GM11168 (cell line): ENCODE results near the gene TRIM25.

Experiments
- in situ Hi-C: fragments of 300-500 bp; cut with MboI; formaldehyde crosslinking; loops from one replicate; pipeline ENCODE4 v1.12.0; 2022; ENCODE audit warnings: low sequenced_read_pairs; ENCODE audit not compliant: unreplicated experiment

The TRIM25 gene

GRCh38 chr17:56929362-56929969 is 15.6 kb upstream of the TRIM25 start:
- in situ Hi-C loops, result no loop called here

- in situ Hi-C loops, result no loop called here
Measured at GRCh38 chr17:56928586-56928985, 14.7 kb upstream of the TRIM25 start.

DNA sequence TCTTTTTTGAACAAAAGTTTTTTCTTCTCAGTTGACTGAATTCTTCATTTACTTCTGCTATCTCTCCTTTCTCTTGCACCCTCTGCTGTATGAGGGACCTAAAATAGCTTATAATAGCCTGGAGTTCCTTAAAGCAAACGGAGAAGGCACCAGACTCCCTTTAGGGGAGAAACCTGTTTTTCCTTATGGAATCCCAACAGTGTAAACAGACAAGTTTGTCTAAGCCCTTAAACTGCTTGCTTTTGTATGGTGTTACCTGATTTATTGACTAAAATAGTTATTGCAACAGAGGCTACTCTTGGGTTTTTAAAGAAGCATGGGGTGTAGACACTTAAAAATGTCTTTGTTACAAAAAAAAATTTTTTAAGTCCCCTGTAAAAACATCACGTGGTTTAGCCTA is 12.9 kb upstream of the TRIM25 start:
- in situ Hi-C loops, result no loop called here

GRCh38 chr17:56926270-56926669 is 12.4 kb upstream of the TRIM25 start:
- in situ Hi-C loops, result no loop called here

GRCh38 chr17:56925088-56925487 is 11.2 kb upstream of the TRIM25 start:
- in situ Hi-C loops, result no loop called here

DNA sequence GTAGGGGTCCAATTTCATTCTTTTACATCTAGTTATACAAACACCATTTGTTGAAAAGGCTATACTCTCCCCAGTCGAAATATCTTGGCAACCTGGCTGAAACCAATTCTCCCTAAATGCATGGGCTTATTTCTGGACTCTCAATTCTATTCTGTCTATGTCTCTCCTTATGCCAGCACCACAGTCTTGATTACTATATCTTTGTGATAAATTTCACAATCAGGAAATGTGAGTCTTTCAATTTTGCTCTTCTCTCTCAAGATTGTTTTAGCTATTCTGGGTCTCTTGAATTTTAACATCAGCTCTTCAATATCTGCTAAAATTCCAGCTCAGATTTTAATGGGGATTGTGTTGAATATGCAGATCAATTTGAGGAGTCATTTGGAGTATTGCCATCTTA is 5.9 kb upstream of the TRIM25 start:
- in situ Hi-C loops, result no loop called here

GRCh38 chr17:56918916-56919315 is 5.1 kb upstream of the TRIM25 start:
- in situ Hi-C loops, result no loop called here

DNA sequence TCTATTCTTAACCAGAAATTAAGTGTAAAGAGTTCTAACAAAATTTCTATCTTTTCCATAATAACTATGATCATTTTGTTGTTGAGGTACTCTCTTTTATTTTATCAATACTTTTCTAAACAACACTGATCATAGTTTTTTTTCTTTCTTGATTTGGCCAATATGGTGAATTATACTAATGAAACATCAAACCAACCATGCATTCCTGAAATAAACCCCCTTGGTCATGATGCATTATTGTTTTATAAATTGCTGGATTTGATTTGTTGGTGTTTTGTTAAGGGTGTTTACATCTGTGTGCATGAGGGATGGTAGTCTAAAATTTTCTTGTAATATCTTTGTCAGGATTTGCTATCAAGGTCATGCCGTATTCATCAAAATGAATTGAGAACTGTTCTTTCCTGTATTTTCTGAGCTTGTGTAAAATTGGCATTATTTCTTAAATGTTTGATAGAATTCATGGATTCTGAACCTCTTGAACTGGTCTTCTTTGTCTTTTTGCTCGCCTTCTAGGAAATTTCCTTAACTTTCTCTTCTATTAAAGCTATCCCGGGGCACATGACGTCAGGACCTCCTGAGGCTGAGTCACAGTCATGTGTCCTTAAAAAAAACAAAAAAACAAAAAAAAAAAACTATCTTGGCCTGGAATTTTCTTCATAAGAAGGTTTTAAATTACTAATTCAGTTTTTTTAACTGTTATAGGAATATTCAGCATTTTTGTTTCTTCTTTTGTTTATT is 3.9 kb upstream of the TRIM25 start:
- in situ Hi-C loops, result no loop called here

DNA sequence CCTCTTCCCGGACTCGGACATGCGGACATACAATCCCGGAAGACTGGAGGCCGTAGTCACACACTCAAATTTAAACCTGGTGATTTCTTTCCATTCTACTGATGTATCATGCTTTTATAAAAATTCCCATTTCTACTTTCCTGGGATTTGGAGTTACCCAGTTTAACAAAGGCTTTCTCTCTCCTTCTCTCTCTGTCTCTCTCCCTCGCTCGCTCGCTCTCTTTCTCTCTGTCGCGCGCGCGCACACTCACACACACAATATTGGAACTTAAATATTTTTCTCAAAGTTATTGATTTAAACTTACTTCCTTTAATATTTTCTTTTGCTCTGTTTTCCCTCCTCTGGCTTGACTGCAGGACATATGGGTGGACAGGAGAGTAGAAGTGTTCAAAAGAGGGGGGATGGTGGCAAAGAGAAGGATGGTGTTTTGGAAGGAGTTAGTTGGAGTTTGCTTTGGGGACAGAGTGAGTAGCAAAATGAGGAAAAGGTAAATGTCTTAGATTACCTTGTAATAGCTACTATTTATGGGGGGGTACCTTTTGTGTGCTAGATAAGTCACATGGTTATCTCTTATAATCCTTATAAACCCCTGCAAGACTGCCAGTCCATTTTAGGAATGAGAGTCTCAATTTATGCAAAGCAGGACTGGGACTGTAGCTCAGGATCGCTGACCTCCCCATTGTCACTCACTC is 878 bp upstream of the TRIM25 start:
- in situ Hi-C loops, result no loop called here

GRCh38 chr17:56913353-56913866 is 439 bp downstream of the TRIM25 start:
- in situ Hi-C loops, result no loop called here

- in situ Hi-C loops, result no loop called here
Measured at GRCh38 chr17:56913000-56913311, 893 bp downstream of the TRIM25 start.

- in situ Hi-C loops, result no loop called here
Measured at GRCh38 chr17:56912105-56912999, 1.5 kb downstream of the TRIM25 start.

- in situ Hi-C loops, result no loop called here
Measured at GRCh38 chr17:56910509-56911235, 3.2 kb downstream of the TRIM25 start.

GRCh38 chr17:56909742-56910508 is 3.9 kb downstream of the TRIM25 start:
- in situ Hi-C loops, result no loop called here

DNA sequence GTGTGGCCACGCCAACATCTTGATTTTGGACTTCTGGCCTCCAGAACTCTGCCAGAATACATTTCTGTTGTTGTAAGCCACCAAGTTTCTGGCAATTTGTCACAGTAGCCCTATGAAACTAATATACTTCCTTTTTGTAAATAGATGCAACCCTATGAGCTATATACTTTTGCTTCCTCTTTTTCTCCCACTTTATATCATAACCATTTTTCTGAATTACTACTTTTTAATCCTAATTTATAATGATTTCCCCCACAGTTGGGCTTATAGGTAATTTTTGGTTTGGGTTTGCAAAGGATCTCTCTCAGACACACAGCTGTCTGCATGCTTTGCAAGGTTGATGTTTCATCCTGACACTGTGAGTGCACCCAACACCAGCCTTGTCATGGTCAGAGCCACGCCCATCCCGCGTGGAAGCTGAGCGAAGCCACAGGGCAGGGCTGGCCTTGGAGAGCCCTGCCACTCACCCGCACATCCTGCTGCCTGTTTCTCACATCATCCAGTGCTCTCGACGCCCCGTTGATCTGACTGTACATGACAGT is 5.8 kb downstream of the TRIM25 start:
- in situ Hi-C loops, result no loop called here

- in situ Hi-C loops, result no loop called here
Measured at GRCh38 chr17:56903560-56903959, 10.3 kb downstream of the TRIM25 start.

DNA sequence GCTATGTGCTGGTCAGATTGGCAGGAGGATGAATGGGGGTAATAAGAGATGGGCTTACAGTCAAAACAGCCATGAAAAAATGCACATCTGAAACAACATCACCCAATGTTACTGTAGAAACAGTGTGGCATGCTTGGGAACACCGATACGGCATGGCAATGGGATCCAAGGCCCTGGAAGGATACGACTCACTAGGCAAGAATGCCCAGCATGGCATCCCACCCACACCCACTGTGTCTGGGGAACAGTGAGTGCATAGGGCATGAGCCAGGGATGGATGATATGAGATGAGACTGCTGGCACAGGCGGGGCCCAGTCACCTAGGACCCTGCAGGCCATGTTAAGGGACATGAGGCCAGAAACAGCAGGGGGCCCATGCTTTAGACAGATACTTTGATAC is 11.5 kb downstream of the TRIM25 start:
- in situ Hi-C loops, result no loop called here

DNA sequence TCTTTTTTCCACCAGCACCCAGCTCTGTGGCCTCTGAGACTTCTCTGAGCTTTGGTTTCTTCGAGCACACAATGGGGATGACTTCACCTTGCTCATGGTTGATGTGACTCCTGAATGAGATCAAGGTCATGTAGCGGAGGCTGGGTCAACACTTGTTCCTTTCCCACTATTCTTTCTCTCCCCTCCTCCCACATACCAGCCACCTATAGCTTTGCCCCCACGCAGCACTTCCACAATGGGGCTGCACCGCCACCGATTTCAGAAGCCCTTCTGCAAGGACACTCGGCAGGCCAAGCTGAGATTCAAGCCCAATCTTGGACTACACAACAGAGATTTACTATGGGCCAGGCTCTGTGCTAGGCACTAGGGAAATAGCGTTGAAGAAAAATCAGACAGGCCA is 14.4 kb downstream of the TRIM25 start:
- in situ Hi-C loops, result no loop called here

- in situ Hi-C loops, result no loop called here
Measured at GRCh38 chr17:56898874-56899273, 15.0 kb downstream of the TRIM25 start.
